GM18909 (cell line): ENCODE measurements around the gene IQGAP2.

Experiments used
- ATAC-seq: cut with Tn5 transposase; IDR thresholded peaks from one replicate; pipeline ENCODE4 v1.9.1; 2021; ENCODE audit warnings: mild to moderate bottlenecking; ENCODE audit not compliant: unreplicated experiment, poor library complexity

Gene IQGAP2

GRCh38 chr5:76384189-76384588 is 18.9 kb upstream of the IQGAP2 start:
- ATAC-seq, result no peak

GRCh38 chr5:76384705-76385104 is 18.4 kb upstream of the IQGAP2 start:
- no peak for ATAC-seq

- no peak for ATAC-seq
Measured at GRCh38 chr5:76385540-76385939, 17.5 kb upstream of the IQGAP2 start.

GRCh38 chr5:76386360-76386759 is 16.7 kb upstream of the IQGAP2 start:
- no peak for ATAC-seq

GRCh38 chr5:76388236-76388635 is 14.8 kb upstream of the IQGAP2 start:
- ATAC-seq, result no peak

- no peak for ATAC-seq
Measured at GRCh38 chr5:76388791-76389512, 14.1 kb upstream of the IQGAP2 start.

- ATAC-seq, result no peak
Measured at GRCh38 chr5:76389513-76390154, 13.5 kb upstream of the IQGAP2 start.

GRCh38 chr5:76391014-76391413 is 12.1 kb upstream of the IQGAP2 start:
- ATAC-seq, result no peak

- ATAC-seq, result no peak
Measured at GRCh38 chr5:76393035-76393680, 9.9 kb upstream of the IQGAP2 start.

GRCh38 chr5:76397200-76397599 is 5.9 kb upstream of the IQGAP2 start:
- ATAC-seq, result no peak

- no peak for ATAC-seq
Measured at GRCh38 chr5:76399268-76399667, 3.8 kb upstream of the IQGAP2 start.

GRCh38 chr5:76400466-76400865 is 2.6 kb upstream of the IQGAP2 start:
- no peak for ATAC-seq

- ATAC-seq, result peak; percentile 26
Measured at GRCh38 chr5:76401801-76402250, 1.3 kb upstream of the IQGAP2 start.

- peak; percentile 40 for ATAC-seq
Measured at GRCh38 chr5:76402251-76402885, 717 bp upstream of the IQGAP2 start.

- ATAC-seq, result peak; percentile 21
Measured at GRCh38 chr5:76403766-76404222, 709 bp downstream of the IQGAP2 start.

- peak; percentile 35 for ATAC-seq
Measured at GRCh38 chr5:76404223-76405211, 1.4 kb downstream of the IQGAP2 start.

GRCh38 chr5:76406014-76406413 is 2.9 kb downstream of the IQGAP2 start:
- no peak for ATAC-seq

- ATAC-seq, result no peak
Measured at GRCh38 chr5:76406673-76407072, 3.6 kb downstream of the IQGAP2 start.

- no peak for ATAC-seq
Measured at GRCh38 chr5:76408104-76408654, 5.1 kb downstream of the IQGAP2 start.
